Activated B cell treated with CpG ODN at 0.5 μM for 24 hours (primary cell): ENCODE results near the gene PLEK2. TPM values are rescaled to one million over a fixed set of nuclear protein-coding genes. Genes with fewer than 3 reads are reported as not detected.

Experiments
- ATAC-seq: fragments of 200-7000 bp; cut with Tn5 transposase; one replicate; pipeline ENCODE4 v1.10.0; 2021; ENCODE audit warnings: low read depth, mild to moderate bottlenecking, moderate library complexity
- CTCF ChIA-PET: fragments of 350-600 bp; sonication (Branson Sonifier 250); formaldehyde crosslinking; loops from one replicate; lab custom pipeline; 2021; ENCODE audit warnings: antibody characterized with exemption; lab: Charles Lee
- POLR2A ChIA-PET: fragments of 350-600 bp; sonication (Branson Sonifier 250); formaldehyde crosslinking; loops from one replicate; lab custom pipeline; 2021; ENCODE audit warnings: antibody characterized with exemption; lab: Charles Lee
- DNase-seq: peaks from one replicate; pipeline ENCODE4 v3.0.0; 2022
- H3K27ac Mint-ChIP-seq: one replicate; pipeline ENCODE4 v1.8.0; 2020; ENCODE audit warnings: mixed read lengths
- H3K27me3 Mint-ChIP-seq: one replicate; pipeline ENCODE4 v1.8.0; 2021; ENCODE audit warnings: mixed read lengths
- H3K36me3 Mint-ChIP-seq: one replicate; pipeline ENCODE4 v1.8.0; 2021; ENCODE audit warnings: low read depth, mixed read lengths
- H3K4me1 Mint-ChIP-seq: one replicate; pipeline ENCODE4 v1.8.0; 2021; ENCODE audit warnings: mixed read lengths
- H3K4me3 Mint-ChIP-seq: one replicate; pipeline ENCODE4 v1.8.0; 2020; ENCODE audit warnings: mild to moderate bottlenecking, mixed read lengths
- H3K9me3 Mint-ChIP-seq: one replicate; pipeline ENCODE4 v1.8.0; 2020; ENCODE audit warnings: mixed read lengths
- CTCF ChIP-seq: fragments of 200-600 bp; IDR thresholded peaks from one replicate; pipeline ENCODE4 v1.8.0; 2022; ENCODE audit warnings: antibody characterized with exemption, mild to moderate bottlenecking
- intact Hi-C: fragments of 100-400 bp; cut with micrococcal nuclease; formaldehyde crosslinking; loops from one replicate; pipeline ENCODE4 v1.15.1; 2024
- total RNA-seq: library from RNA; stranded (reverse); gene quantifications from 2 replicates; pipeline ENCODE4 v1.2.3, GENCODE V29; 2022

The PLEK2 gene
- total RNA-seq, 1 donor from 2014 or later: not detected

- ChIA-PET CTCF (interaction anchor here (0.7 kb wide), 1 partner anchor 132 kb away, joined by 3 read pairs; no protein-coding TSS in a partner anchor), POLR2A (interaction anchor here (0.5 kb wide), 1 partner anchor 223 kb away, joined by 3 read pairs; no protein-coding TSS in a partner anchor)
- Mint-ChIP-seq H3K27ac (no peak overlapping the region), H3K27me3 (peaks cover 10% of the 10 kb centered on the region), H3K4me3 (no peak overlapping the region), H3K36me3 (no peaks in the 10 kb centered on the region), H3K9me3 (no peaks in the 10 kb centered on the region), H3K4me1 (no peaks in the 10 kb centered on the region)
- ATAC-seq (no peak), DNase-seq (no peak)
- intact Hi-C loops: no loop called here
- no peak for TF ChIP-seq CTCF
Measured at GRCh38 chr14:67438969-67439368, 27.0 kb upstream of the PLEK2 start.

- intact Hi-C loops: no loop called here
- H3K27ac Mint-ChIP-seq: no peak overlapping the region
- ChIA-PET POLR2A (no interaction called here), CTCF (interaction anchor here (2.7 kb wide), 1 partner anchor 136 kb away, joined by 9 read pairs; no protein-coding TSS in a partner anchor)
- H3K27me3 Mint-ChIP-seq: peaks cover 7% of the 10 kb centered on the region
- H3K4me1 Mint-ChIP-seq: no peaks in the 10 kb centered on the region
- no peaks in the 10 kb centered on the region for H3K9me3 Mint-ChIP-seq
- DNase-seq (no peak), ATAC-seq (no peak)
- no peak for TF ChIP-seq CTCF
- no peaks in the 10 kb centered on the region for H3K36me3 Mint-ChIP-seq
- no peak overlapping the region for H3K4me3 Mint-ChIP-seq
Measured at GRCh38 chr14:67436006-67436866, 24.3 kb upstream of the PLEK2 start.

GRCh38 chr14:67435603-67436002 lies 23.6 kb upstream of the PLEK2 start:
- ChIA-PET CTCF (interaction anchor here (2.7 kb wide), 1 partner anchor 136 kb away, joined by 9 read pairs; no protein-coding TSS in a partner anchor), POLR2A (no interaction called here)

GRCh38 chr14:67432050-67432564 lies 20.1 kb upstream of the PLEK2 start:
- ChIA-PET POLR2A (no interaction called here), CTCF (interaction anchor here (3.7 to 9.6 kb wide), 2 partner anchors 94 to 137 kb away, joined by 10 to 339 read pairs; no protein-coding TSS in a partner anchor)
- no peaks in the 10 kb centered on the region for H3K9me3 Mint-ChIP-seq
- ATAC-seq: no peak
- TF ChIP-seq CTCF: no peak
- intact Hi-C loops: no loop called here
- DNase-seq: no peak
- peaks cover 3% of the 10 kb centered on the region for H3K27me3 Mint-ChIP-seq
- no peak overlapping the region for H3K4me3 Mint-ChIP-seq
- H3K4me1 Mint-ChIP-seq: peaks cover 2% of the 10 kb centered on the region
- H3K27ac Mint-ChIP-seq: no peak overlapping the region
- no peaks in the 10 kb centered on the region for H3K36me3 Mint-ChIP-seq

More at GRCh38 chr14:67435603-67436002, 23.6 kb upstream of the PLEK2 start:
- intact Hi-C loops: no loop called here
- no peak overlapping the region for H3K27ac Mint-ChIP-seq
- H3K27me3 Mint-ChIP-seq: peaks cover 7% of the 10 kb centered on the region
- ATAC-seq (no peak), DNase-seq (no peak)
- H3K4me1 Mint-ChIP-seq: no peaks in the 10 kb centered on the region
- H3K9me3 Mint-ChIP-seq: no peaks in the 10 kb centered on the region
- TF ChIP-seq CTCF: no peak
- no peaks in the 10 kb centered on the region for H3K36me3 Mint-ChIP-seq
- no peak overlapping the region for H3K4me3 Mint-ChIP-seq
